Endothelial cell of umbilical vein (primary cell): Measurements from ENCODE around the gene CXorf65. TPM values are rescaled to one million over a fixed set of nuclear protein-coding genes. Genes with fewer than 3 reads are reported as not detected.

Source experiments
- BruUV-seq: library from RNA; stranded (reverse); fragments of 400-500 nt; replicated peaks from 2 replicates; lab custom pipeline; 2021; lab: Mats Ljungman, UMichigan
- CTCF ChIA-PET: fragments of 300-600, 350-600 bp; sonication (Branson Sonifier 250); formaldehyde crosslinking; loops from one replicate; lab custom pipeline; 2021; ENCODE audit warnings: antibody characterized with exemption, inconsistent platforms; lab: Charles Lee
- POLR2A ChIA-PET: fragments of 300-600, 350-600 bp; sonication (Branson Sonifier 250); formaldehyde crosslinking; loops from one replicate; lab custom pipeline; 2021; ENCODE audit warnings: antibody characterized with exemption, inconsistent platforms; lab: Charles Lee
- DNase-seq: peaks from one replicate; pipeline ENCODE4 v3.0.0-alpha.2; 2011; ENCODE audit warnings: low read depth, low spot score
- FAIRE-seq: peaks from 2 replicates; lab custom pipeline; 2011; peaks lifted over from hg19 to GRCh38; lab: Jason Lieb, UNC
- H2AFZ ChIP-seq: 2 replicates; pipeline ENCODE4 v1.6.0; 2012; ENCODE audit warnings: low read depth, low read length, control low read depth, inconsistent platforms
- H3K27ac ChIP-seq: 2 replicates; pipeline ENCODE4 v1.5.1; 2011; ENCODE audit warnings: low read depth, mild to moderate bottlenecking, control low read depth, low read length, moderate library complexity; ENCODE audit not compliant: insufficient read depth
- H3K27me3 ChIP-seq, 2 experiments: 2 replicates each; pipeline versions ENCODE4 v1.6.0 to v1.6.1; 2011; ENCODE audit warnings: low read length in 2 of 2, mixed read lengths in 1 of 2; ENCODE audit not compliant: control insufficient read depth in 2 of 2, insufficient read depth in 2 of 2
- H3K36me3 ChIP-seq, 2 experiments: 2 replicates in 1 of 2; 3 replicates in 1 of 2; pipeline ENCODE4 v1.5.1; 2011; ENCODE audit warnings: low read length in 2 of 2, mild to moderate bottlenecking in 1 of 2, moderate library complexity in 1 of 2; ENCODE audit not compliant: control insufficient read depth in 2 of 2, insufficient read depth in 2 of 2; ENCODE audit errors: extremely low read depth in 1 of 2
- H3K4me1 ChIP-seq: 3 replicates; pipeline ENCODE4 v1.5.1; 2011; ENCODE audit warnings: mild to moderate bottlenecking, low read length; ENCODE audit not compliant: control insufficient read depth, insufficient read depth; ENCODE audit errors: extremely low read depth
- H3K4me2 ChIP-seq: 2 replicates; pipeline ENCODE4 v1.6.1; 2011; ENCODE audit warnings: low read length, control low read depth, mixed read lengths; ENCODE audit not compliant: insufficient read depth
- H3K4me3 ChIP-seq, 3 experiments: fragments of 200-600 bp in 1 of 3; sonication (generic), shearing (Covaris generic) in 1 of 3; replicated peaks in 1 of 3; 2 replicates each; pipeline ENCODE4 v1.5.1; 2011 to 2016; ENCODE audit warnings: control low read depth in 3 of 3, low read length in 3 of 3, mild to moderate bottlenecking in 2 of 3, inconsistent platforms in 1 of 3, low read depth in 1 of 3, moderate library complexity in 1 of 3; ENCODE audit not compliant: insufficient read depth in 1 of 3
- H3K79me2 ChIP-seq: 2 replicates; pipeline ENCODE4 v1.6.0; 2012; ENCODE audit warnings: low read length, inconsistent platforms; ENCODE audit not compliant: control insufficient read depth, insufficient read depth
- H3K9ac ChIP-seq: replicated peaks from 2 replicates; pipeline ENCODE3; 2011; ENCODE audit warnings: low read length, control low read depth; ENCODE audit not compliant: insufficient read depth; ENCODE audit errors: extremely low read depth
- H3K9me1 ChIP-seq: replicated peaks from 3 replicates; pipeline ENCODE4 v1.6.0; 2011; ENCODE audit warnings: mild to moderate bottlenecking, low read length; ENCODE audit not compliant: control insufficient read depth, insufficient read depth; ENCODE audit errors: extremely low read depth
- H3K9me3 ChIP-seq: replicated peaks from 2 replicates; pipeline ENCODE4 v1.5.1; 2012; ENCODE audit warnings: low read length, inconsistent platforms; ENCODE audit not compliant: control insufficient read depth, insufficient read depth
- H4K20me1 ChIP-seq: replicated peaks from 2 replicates; pipeline ENCODE3; 2011; ENCODE audit warnings: mild to moderate bottlenecking, low read length; ENCODE audit not compliant: control insufficient read depth, insufficient read depth; ENCODE audit errors: extremely low read depth
- FOS ChIP-seq: IDR thresholded peaks from 2 replicates; pipeline ENCODE4 v1.6.1; 2011; ENCODE audit warnings: mild to moderate bottlenecking, low read length, moderate library complexity, borderline replicate concordance; ENCODE audit not compliant: insufficient read depth
- MYC ChIP-seq: IDR thresholded peaks from one replicate; pipeline ENCODE4 v1.6.1; 2011; ENCODE audit warnings: mild to moderate bottlenecking, low read depth, low read length
- POLR2A ChIP-seq: IDR thresholded peaks from 2 replicates; pipeline ENCODE4 v1.6.1; 2012; ENCODE audit warnings: low read depth, mild to moderate bottlenecking, control low read depth, low read length
- dilution Hi-C: fragments of 300-500 bp; cut with MboI; formaldehyde crosslinking; loops from one replicate; pipeline ENCODE4 v1.15.0; 2019; ENCODE audit warnings: low sequenced_read_pairs; ENCODE audit not compliant: extremely low pct_ligation_motif_present
- intact Hi-C: fragments of 100-400 bp; cut with micrococcal nuclease; formaldehyde crosslinking; loops from one replicate; pipeline ENCODE4 v1.10.0; 2022
- polyA plus RNA-seq, 4 experiments: library from polyadenylated mRNA; depleted of rRNA in 3 of 4; stranded (reverse) in 3 of 4; unstranded in 1 of 4; fragments of >200 nt; gene quantifications; 2 replicates each; pipeline versions ENCODE4 v1.2.1 to v1.2.3, GENCODE V29; 2011 to 2012; ENCODE audit warnings: missing spikeins in 1 of 4
- total RNA-seq: library from RNA; stranded (reverse); gene quantifications from 2 replicates; pipeline ENCODE4 v1.2.3, GENCODE V29; 2021

CXorf65 gene
- total and polyA plus RNA-seq, 2 donors (not counting 3 experiments of a cell fraction or from before 2014, with no cell fraction given): not detected

DNA sequence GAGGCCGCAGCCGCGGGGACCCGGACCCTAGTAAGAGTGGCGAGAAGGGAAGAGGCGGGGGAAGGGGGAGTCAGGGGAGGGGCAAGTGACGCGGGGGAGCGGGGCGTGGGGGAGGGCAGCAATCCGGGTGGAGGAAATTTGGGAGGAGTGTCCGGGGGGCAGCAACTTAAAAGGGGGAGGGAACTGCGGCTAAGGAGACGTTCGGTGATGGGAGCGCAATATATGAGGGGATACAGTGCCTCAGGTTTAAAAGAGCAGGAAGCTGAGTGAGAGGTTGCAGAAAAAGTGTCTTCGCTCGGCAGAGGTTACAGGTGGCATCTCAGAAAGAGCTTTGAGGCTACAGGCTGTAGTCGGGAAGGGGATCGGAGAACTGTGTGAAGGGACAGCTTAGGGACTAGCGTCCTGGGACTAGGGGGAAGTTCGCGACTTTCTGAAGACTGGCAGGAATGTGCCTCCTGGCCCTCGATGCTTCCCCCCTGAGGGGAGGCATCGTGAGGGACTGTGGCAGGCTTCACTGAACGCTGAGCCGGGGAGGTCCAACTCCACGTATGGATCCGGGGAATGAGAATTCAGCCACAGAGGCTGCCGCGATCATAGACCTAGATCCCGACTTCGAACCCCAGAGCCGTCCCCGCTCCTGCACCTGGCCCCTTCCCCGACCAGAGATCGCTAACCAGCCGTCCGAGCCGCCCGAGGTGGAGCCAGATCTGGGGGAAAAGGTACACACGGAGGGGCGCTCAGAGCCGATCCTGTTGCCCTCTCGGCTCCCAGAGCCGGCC lies 10.4 kb downstream of the CXorf65 start:
- intact Hi-C loops: loop anchor here (1.0 kb wide), 1 partner anchor 28 kb away; the partner anchor contains the start of gene SNX12
- POLR2A ChIA-PET: no interaction called here

DNA sequence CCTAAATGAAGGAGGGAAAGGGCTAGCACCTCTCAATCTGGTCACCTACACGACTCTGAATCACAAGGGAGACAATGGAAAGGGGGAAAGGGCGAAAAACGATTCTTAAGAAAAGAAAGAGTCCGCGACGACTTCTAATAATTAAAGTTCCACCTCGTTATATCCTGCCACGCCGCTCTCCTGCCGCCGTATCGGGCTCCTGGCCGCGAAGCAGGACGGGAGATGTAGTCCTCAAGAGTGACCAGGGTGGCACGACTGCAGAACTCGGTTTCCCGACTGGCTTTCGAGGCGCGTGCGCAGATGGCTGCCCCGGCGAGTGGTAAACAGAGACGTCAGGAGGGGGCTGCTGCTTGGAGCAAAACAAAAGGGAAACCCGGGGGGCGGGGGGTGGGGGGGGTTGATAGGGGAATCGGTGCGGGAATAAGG lies 11.0 kb downstream of the CXorf65 start, which contains the start of gene FOXO4:
Gene FOXO4 (plus strand): TSS at position 297 of the 426 bp plus-strand sequence. CDS start 678 bp downstream, outside the sequence.
- ChIA-PET POLR2A (no interaction called here), CTCF (no interaction called here)
- H3K9ac ChIP-seq: peak within 1 kb of the TSS; percentile 39
- DNase-seq: peak; percentile 89
- H3K36me3 ChIP-seq: no peaks in the 10 kb centered on the region
- peak within 1 kb of the TSS; percentile 28 to 67 (median 45) for H3K4me3 ChIP-seq
- H3K4me1 ChIP-seq: peaks cover 6% of the 10 kb centered on the region
- no peak within 1 kb of the TSS for H3K27ac ChIP-seq
- H2AFZ ChIP-seq: peak within 1 kb of the TSS; percentile 90
- peak within 1 kb of the TSS; percentile 82 for H3K4me2 ChIP-seq
- peak; percentile 95 for FAIRE-seq
- no peaks in the 10 kb centered on the region for H4K20me1 ChIP-seq
- H3K9me3 ChIP-seq: no peaks in the 10 kb centered on the region
- H3K27me3 ChIP-seq: peaks cover 0 to 1% of the 10 kb centered on the region in 2 experiments
- intact Hi-C loops: no loop called here
- TF ChIP-seq POLR2A (peak; percentile 20), FOS (no peak)
- H3K79me2 ChIP-seq: no peaks in the 10 kb centered on the region
- no peaks in the 10 kb centered on the region for H3K9me1 ChIP-seq
- BruUV-seq: no TSS peak
- dilution Hi-C loops: no loop called here

More for the DNA sequence above, 10.4 kb downstream of the CXorf65 start:
- peak overlapping the region; percentile 90 for H2AFZ ChIP-seq
- TF ChIP-seq MYC: no peak
- TF ChIP-seq POLR2A: no peak
- peak overlapping the region; percentile 37 for H3K9ac ChIP-seq
- H3K9me1 ChIP-seq: no peaks in the 10 kb centered on the region
- no TSS peak for BruUV-seq
- no peaks in the 10 kb centered on the region for H3K9me3 ChIP-seq
- DNase-seq (peak; percentile 37), FAIRE-seq (peak; percentile 44)
- no peaks in the 10 kb centered on the region for H4K20me1 ChIP-seq
- CTCF ChIA-PET: no interaction called here
- peak overlapping the region; percentile 82 for H3K4me2 ChIP-seq
- no peak overlapping the region for H3K27ac ChIP-seq
- H3K4me1 ChIP-seq: peaks cover 6% of the 10 kb centered on the region
- dilution Hi-C loops: no loop called here
- H3K27me3 ChIP-seq: peaks cover 0 to 1% of the 10 kb centered on the region in 2 experiments
- no peaks in the 10 kb centered on the region for H3K79me2 ChIP-seq
- H3K36me3 ChIP-seq: no peaks in the 10 kb centered on the region
- peak overlapping the region; percentile 28 to 67 (median 45) for H3K4me3 ChIP-seq
